GM19467 (cell line): Measurements from ENCODE around the gene LRRC3.
"Not testable (repeated sequence)": the region's sequence is repeated elsewhere in the genome, so short reads cannot be mapped to it uniquely, and the experiment has no call there.

ENCODE experiments used
- ATAC-seq: cut with Tn5 transposase; IDR thresholded peaks from one replicate; pipeline ENCODE4 v1.9.1; 2021; ENCODE audit warnings: mild to moderate bottlenecking, moderate library complexity; ENCODE audit not compliant: unreplicated experiment

LRRC3 gene

DNA sequence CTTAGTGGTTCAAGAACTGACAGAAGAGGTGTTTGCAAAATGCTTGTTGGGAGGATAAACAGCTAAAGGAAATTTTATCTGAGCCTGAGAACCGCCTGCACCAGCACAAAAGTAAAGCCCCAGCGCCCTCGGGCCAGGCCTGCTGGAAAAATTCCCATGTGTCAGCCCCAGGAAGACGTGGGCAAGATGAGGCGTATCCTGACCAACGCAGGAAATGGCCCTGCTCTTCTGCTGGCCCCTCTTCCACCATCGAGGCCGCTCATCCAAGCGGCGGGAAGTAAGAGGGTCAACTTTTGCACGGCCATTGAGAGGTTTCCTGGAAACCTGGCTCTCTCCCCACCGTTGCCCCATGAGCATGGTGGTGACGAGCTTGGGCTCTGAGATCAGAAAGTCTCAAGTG, 39.6 kb downstream of the LRRC3 start:
- ATAC-seq = no peak

DNA sequence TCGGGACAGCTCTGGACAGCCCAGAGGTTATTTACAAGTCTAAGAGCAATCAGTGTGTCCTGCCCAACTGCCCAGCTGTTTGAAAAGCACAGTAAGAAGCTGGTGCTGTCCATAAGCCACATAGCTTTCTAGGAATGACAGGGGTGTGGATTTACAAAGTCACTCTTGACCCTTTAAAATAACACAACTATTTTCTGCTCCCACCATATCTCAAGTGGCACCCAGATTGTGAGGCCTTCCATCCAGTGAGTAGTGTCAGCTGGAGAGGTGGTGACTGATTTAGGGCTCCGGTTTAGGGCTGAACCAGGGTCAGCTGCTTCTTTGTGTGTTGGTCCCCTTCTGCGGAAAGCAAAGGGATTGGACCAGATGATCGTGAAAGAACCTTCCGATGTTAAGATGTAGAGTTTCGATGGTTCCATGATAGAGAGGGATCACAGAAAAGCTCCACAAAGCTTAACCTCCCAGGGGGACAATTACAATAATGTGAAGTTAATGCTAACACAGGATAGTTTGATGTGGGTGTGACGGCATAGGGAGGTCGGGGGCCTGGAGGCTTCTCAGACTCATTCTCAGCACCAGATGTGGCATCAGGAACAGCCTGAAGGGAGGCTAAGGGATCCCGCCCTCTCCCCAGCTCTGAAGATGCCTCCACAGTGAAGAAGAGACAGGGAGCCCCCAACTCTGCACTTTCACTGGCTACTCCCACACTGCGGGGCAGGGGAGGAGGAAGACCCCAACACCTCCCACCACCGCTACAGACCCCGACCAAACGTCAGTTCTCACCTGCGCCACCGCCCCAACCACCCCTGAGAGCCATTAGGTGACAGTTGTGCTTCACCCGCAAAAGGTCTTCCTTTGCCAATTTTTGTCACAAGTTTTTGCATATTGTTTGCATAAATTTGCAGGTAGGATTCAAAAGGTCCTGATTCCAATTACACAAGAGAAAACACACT, 40.6 kb downstream of the LRRC3 start:
- no peak for ATAC-seq

DNA sequence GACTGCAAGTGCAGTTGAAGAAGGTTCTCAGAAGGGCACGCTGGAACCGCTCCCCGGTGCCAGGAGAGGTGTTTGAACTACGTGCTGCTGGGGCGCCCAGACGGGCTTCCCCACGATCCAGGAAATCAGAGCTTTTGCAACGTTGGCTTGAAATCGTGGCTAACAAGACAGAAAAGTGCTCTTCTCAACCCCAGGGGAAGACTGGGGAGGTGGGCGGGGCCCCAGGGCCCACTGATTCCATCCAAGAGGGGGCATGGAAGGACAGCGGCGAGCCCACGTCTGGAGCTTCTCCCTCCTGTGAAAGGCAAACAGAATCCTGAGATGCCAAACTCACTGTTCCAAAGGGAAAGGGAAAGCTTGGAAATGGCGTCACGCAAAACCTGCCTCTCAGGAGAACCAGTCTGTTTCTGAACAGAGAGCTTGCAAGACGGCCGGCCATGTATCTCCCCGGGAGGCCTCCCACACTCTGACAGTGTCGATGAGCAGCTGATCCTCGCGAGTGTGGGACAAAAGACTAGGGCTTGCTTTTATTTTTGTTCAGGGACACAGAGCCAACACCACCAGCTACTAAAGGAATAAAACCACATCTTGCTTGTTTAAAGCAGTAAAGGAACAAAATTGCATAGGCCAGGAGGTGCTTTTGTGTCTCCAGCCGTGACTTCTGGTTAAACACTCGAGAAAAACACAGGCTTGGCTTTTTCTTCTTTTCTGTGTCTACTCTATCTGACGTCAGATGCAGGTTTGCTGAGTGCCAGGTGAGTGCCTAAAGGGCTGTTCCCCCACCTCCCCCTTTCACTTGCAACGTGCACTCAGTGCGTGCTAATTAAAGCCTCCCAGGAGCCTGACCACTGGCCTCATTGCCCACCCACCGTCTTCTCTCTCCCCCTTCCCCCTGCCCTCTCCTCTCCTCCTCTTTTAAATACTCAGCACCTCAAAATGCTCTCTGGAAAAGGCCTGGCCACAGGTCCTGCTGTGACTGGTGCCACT, 41.5 kb downstream of the LRRC3 start:
- ATAC-seq = no peak

DNA sequence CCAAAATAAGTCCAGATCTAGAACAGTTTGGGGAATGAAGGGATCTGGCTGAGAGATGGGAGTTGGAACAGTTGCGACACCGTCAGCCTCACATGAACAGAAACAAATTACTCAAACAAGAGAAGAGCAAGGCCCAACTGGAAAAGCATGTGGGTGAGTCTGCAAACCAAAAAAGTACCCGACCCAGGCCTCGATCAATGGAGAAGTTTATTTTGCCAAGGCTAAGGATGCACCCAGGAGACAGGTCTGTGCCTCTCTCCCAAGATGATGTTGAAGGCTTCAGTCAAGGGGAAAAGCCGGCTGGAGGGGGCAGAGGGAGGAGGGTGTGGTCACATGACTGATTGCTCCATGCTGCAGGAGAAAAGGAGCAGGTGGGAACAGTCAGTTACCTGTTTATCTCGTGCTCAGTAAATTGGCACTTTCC, 42.4 kb downstream of the LRRC3 start:
- ATAC-seq = no peak

DNA sequence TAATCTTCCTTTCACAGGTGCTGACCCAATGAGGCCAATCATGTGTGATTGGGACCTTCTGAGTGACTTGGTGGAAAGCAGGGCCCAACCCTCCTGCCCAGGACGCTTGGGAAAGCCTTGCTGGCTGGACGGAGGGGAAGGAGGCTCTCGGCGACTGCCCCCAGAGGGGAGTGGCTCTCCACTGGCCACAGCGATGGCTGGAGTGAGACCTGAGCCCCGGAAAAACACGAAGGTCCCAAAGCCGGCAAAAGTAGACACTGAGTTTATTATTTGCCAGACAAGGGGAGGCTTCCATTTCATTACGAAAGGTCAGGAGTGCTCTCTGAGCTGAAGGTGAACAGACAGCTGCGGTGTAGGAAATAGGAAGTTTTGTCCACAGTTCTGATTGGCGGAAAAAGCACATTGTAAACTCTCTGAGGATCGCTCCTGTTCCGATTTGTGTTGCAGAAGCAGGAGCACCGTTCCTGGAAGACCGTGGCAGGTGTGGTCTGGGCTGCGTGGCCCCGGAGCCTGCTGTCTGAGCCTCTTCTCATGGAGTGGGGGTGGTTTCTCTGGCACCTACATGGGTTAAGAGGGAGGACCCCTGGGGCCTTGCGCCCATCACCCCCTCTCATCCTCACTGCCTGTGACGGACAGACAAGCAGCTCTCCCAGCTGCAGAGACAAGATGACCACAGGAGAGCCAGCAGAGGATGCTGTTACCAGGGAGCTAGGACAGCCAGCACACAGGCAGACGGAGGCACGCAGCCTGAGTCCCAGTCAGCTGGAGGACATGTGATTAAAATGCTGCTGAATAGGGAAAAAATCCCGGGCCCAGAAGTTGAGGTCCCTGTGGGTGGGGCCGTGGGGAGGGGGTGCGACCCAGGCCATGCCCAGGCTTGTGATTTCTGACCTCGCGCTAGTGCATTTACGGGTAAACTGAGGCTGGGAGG, 43.2 kb downstream of the LRRC3 start:
- no peak for ATAC-seq

DNA sequence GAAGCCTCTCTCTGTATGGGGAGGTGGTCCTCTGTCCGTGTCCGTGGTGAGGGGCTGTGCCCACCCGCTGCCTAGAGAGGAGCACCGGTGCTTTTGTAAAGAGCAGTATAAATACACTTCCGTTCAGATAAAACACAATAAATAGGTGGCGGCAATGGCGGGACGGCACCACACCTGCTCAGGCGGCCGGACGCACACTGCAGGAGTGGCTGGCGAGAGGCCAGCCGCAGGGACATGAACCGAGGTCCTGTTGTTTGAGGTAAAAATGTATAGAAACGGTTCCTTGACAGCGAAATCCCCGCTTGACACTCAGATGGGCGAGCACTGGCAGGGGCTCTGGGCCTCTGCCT, 43.9 kb downstream of the LRRC3 start:
- ATAC-seq = no peak

DNA sequence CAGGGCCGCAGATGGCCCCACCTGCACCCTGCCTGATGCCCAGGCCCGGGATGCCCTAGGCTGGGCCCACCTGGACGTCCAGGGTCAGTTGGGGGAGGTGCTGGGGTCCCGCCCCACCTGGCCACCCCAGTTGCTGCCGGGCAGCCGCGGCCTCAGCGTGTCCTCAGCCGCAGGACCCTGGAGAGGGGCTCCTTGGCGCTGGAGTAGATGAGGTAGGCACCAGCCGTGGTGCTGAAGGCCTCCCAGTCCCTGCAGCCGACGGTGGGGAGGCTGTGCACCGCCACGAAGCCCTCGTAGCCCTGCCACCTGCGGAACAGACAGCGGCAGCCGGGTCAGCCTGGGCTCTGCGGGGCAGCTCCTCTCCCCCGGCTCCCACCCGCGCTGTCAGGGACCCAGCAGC, 44.3 kb downstream of the LRRC3 start:
- no peak for ATAC-seq

DNA sequence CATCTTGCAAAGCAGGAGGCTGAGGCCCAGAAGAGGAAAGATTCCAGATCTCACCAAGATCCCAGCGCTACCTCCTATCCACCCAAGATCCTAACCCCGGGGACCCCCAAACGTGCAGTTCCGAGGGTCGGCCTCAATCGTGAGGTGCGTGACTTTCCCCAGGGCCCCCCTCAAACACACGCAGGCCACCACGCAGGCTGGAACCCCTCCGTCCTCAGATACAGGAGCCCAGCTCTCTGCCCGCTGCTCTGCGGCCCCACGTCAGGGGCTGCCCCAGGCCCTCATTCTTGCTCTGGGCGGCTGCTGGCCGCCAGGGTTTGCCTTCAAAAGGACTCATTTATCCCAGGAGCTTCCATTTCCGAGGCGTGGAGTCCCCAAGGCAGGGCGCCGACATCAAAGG, 44.8 kb downstream of the LRRC3 start:
- no peak for ATAC-seq

DNA sequence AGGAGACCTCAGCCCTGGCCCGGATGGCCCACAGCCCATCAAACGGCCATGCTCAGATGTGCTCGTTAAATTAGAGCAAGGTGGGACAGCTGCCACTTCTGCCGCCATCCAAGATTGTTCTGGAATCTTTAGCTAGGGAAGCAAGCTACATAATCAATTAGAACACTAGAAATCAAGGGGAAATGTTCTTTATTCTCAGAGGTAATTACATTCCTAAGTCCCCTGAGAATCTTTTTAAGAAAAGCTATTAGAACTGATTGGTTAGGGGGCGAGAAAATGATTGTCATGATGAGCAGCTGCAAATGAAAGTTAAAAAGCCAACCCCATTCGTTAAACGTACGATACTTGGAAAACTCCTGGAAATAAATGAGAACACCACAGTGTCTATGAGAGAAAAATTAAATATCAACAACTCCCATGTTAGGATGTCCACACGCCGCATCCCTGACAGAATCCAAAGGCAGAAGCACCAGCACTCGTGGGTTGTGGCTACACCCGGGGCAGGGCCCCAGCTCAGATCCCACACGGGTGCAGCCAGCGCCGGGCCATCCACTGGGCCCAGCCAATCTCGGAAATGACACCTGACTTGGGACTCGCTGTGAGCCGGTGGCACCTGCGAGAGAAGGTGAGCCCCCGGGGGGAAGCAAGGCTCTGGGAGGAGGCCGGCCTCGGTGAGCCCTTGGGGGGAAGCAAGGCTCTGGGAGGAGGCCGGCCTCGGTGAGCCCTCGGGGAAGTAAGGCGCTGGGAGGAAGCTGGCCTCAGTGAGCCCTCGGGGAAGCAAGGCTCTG, 47.1 kb downstream of the LRRC3 start:
- no peak for ATAC-seq

DNA sequence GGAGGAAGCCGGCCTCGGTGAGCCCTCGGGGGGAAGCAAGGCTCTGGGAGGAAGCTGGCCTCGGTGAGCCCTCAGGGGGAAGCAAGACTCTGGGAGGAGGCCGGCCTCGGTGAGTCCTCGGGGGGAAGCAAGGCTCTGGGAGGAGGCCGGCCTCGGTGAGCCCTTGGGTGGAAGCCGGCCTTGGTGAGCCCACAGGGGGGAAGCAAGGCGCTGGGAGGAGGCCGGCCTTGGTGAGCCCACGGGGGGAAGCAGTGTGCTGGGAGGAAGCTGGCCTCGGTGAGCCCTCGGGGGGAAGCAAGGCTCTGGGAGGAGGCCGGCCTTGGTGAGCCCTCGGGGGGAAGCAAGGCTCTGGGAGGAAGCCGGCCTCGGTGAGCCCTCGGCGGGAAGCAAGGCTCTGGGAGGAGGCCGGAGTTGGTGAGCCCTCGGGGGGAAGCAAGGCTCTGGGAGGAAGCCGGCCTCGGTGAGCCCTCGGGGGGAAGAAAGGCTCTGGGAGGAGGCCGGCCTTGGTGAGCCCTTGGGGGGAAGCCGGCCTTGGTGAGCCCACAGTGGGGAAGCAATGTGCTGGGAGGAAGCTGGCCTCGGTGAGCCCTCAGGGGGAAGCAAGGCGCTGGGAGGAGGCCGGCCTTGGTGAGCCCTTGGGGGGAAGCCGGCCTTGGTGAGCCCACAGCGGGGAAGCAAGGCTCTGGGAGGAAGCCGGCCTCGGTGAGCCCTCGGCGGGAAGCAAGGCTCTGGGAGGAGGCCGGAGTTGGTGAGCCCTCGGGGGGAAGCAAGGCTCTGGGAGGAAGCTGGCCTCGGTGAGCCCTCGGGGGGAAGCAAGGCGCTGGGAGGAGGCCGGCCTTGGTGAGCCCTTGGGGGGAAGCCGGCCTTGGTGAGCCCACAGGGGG, 47.9 kb downstream of the LRRC3 start:
- not testable (repeated sequence) for ATAC-seq

DNA sequence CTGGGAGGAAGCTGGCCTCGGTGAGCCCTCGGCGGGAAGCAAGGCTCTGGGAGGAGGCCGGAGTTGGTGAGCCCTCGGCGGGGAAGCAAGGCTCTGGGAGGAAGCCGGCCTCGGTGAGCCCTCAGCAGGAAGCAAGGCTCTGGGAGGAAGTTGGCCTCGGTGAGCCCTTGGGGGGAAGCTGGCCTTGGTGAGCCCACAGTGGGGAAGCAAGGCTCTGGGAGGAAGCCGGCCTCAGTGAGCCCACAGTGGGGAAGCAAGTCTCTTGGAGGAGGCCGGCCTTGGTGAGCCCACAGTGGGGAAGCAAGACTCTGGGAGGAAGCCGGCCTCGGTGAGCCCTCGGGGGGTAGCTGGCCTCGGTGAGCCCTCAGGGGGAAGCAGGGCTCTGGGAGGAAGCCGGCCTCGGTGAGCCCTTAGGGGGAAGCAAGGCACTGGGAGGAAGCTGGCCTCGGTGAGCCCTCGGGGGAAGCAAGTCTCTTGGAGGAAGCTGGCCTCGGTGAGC, 48.6 kb downstream of the LRRC3 start:
- ATAC-seq = no peak

DNA sequence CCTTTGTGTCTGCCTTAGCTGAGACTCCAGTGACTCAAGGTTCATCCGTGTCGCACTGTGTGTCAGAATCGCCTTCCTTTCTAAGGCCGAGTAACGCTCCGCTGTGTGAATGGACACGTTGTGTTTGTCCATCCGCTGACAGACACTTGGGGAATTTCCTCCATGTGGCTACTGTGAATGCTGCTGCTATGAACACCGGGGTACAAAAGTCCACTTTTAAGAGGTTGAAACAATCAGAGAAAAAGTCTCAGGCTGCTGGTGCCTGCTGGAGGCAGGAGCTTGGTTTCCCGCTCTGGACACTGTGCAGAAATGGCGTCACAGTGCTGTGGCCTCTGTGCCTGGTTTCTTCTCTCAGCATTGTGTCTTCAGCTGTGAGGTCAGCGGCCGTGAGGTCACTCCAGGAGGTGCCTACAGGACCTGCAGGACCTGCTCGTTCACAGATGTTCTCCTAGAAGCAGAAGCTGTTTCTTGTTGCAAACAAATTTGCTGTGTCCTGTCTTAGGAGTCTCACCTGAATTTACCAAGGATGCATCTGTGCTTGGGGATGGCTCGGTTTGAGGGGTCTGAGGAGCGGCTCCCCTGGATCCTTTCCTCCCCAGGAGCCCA, 50.5 kb downstream of the LRRC3 start:
- no peak for ATAC-seq

DNA sequence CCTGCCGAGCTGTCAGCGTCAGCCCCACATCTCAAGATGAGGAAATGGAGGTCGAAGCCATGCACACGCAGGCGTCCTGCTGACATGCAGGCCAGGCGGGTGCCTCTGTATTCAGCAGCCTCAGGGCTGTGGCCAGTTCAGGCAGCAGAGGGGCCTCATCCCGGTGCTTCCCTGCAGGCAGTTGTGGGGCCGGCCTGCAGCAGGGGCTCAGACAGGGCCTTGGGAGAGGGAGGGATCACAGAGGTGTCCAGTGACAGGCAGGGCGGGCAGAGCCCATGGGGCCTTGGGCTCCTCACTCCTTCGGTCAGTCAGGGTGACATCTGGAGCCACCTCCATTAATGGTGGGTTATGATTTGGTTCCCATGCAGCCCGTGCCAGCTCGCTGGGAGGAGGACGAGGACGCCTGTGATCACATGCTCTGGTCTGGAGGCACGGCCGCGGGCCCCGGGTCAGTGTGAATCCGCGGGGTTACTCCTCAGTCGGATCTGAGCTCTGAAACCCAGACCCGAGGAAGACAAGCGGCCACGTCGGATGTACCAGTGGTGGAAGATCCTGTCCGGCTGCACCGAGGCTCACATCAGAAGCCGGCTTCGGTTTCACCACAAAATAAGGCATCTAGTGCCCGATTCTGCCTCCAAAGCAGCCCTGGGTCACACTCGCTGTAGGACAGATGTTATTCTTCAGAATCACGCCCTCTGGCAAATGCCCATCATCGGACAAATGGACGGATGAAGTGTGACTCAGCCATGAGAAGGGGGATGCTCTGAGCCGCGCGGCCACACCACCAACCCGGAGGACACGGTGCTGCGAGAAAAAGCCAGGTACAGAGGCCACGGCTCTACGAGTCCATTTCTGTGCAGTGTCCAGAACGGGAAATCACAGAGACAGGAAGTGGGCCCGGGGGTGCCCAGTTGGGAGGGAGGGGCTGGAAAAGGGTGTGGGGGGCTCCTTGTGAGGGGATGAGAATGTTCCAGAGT, 51.3 kb downstream of the LRRC3 start:
- no peak for ATAC-seq

DNA sequence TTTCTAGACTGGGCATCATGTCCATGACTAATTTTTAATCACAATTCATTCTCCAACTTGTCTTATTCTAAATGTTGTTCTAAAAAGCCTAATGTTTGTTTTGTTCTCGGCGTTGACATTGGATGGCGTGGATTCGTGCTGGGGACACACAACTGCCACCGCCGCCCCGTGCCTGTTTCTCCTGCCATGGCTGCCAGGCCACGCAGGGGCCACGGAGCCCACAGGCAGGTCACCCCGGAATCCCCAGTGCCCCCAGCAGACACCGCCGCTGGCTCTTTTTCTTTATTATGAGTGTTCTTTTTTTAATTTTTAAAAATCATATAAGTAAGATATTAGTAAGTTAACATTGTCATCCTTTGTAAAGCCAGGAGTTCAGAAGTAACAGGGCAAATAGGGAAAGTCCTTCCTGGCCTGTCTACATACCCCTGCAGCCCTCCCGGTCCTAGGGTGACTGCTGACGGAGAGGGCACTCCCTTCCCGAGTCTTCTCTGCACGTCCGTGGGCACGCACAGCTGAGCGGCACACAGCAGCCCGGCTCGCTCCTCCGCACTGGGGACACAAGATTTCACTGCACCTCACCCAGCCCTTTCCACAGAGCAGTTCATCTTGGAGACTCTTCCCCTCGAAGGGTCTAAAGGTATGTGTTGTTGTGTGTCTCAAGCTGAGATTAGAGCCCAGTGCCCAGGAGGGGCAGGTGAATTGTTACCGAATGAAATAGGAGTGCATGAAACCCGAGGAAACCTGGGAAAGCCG, 52.5 kb downstream of the LRRC3 start:
- no peak for ATAC-seq

DNA sequence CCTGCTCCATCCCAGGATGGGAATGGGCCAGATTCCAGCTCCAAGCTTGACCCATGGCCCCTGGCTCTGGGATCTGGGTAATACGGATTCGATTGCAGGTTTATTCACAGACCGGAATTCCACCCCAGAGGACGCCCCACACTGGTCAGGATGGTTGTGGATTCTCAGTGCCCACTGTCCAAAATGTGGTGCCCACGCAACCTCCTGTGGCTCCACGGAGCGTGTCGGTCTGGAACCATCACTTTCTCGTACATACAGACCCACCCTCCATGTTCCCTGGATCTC, 53.1 kb downstream of the LRRC3 start:
- ATAC-seq = no peak

DNA sequence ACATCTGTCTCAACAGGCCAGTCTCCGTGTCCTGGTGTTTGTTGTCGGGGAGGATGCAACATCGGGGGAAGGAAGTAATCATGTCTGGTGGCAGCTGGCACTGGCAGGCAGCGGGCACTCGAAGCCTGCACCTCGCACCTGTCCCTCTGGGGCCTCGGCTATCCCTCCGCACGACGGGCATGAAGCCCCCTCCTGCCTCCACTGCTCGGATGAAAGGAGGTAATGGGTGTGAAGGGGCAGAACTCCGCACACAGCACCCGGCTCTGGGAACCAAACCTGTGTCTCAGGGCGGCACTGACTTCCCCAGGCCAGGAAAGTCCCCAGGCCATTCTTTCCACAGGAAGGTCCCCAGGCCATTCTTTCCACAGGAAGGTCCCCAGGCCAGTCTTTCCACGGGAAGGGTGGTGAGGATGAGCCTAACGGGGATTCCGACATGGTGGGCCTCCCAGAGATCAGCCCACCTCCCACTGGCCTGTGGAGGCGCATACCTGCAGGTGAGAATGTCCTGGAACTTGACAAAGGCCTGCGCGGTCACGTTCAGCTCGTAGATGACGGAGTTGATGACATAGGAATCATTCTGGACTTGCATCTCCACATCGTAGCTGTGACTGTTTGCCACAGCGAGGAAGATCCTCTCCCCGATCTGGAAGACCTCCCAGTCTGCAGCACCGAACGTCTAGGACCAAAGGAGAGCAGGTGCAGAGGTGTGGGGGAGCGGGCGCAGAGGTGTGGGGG, 53.6 kb downstream of the LRRC3 start:
- no peak for ATAC-seq
